ENCODE results near the gene NR6A1.

DNA sequence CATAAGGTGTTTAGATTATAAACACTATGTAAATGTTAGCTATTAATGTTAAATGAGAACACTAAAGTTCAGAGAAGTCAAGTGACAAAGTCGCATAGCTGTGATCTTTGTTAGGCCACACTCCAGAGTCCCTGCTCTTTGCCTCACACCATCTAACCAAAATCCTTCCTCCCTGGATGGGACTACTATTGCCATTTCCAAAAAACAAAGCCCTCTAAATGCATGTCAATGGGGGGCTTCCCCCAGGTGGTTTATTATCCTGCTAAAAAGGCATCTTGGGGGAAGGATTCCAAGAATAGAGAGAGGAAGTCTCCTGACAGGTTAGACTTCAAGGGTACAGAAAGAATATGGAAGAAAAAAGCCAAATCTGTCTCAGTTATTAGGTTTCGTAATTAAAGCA lies 10.4 kb downstream of the NR6A1 start:
- TF ChIP-seq, protein P1, sequence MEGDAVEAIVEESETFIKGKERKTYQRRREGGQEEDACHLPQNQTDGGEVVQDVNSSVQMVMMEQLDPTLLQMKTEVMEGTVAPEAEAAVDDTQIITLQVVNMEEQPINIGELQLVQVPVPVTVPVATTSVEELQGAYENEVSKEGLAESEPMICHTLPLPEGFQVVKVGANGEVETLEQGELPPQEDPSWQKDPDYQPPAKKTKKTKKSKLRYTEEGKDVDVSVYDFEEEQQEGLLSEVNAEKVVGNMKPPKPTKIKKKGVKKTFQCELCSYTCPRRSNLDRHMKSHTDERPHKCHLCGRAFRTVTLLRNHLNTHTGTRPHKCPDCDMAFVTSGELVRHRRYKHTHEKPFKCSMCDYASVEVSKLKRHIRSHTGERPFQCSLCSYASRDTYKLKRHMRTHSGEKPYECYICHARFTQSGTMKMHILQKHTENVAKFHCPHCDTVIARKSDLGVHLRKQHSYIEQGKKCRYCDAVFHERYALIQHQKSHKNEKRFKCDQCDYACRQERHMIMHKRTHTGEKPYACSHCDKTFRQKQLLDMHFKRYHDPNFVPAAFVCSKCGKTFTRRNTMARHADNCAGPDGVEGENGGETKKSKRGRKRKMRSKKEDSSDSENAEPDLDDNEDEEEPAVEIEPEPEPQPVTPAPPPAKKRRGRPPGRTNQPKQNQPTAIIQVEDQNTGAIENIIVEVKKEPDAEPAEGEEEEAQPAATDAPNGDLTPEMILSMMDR (IDR thresholded peaks at IDR 0.05; ENCODE audit: low read depth, low read length, poor library complexity, severe bottlenecking): no peak
- no peak for TF ChIP-seq EZH2phosphoT487 (IDR thresholded peaks at IDR 0.05; ENCODE audit: borderline replicate concordance, low read length)
